AG08395 (cell line): ENCODE data around the gene ZDHHC14.
A peak's percentile ranks its signal among the peaks of the same experiment; 100 is the strongest.
"Not testable (repeated sequence)": the region's sequence is repeated elsewhere in the genome, so short reads cannot be mapped to it uniquely, and the experiment has no call there.

Source experiments
- DNase-seq: peaks from one replicate; pipeline ENCODE4 v3.0.0; 2012; ENCODE audit warnings: mixed read lengths, low spot score

Gene ZDHHC14

DNA sequence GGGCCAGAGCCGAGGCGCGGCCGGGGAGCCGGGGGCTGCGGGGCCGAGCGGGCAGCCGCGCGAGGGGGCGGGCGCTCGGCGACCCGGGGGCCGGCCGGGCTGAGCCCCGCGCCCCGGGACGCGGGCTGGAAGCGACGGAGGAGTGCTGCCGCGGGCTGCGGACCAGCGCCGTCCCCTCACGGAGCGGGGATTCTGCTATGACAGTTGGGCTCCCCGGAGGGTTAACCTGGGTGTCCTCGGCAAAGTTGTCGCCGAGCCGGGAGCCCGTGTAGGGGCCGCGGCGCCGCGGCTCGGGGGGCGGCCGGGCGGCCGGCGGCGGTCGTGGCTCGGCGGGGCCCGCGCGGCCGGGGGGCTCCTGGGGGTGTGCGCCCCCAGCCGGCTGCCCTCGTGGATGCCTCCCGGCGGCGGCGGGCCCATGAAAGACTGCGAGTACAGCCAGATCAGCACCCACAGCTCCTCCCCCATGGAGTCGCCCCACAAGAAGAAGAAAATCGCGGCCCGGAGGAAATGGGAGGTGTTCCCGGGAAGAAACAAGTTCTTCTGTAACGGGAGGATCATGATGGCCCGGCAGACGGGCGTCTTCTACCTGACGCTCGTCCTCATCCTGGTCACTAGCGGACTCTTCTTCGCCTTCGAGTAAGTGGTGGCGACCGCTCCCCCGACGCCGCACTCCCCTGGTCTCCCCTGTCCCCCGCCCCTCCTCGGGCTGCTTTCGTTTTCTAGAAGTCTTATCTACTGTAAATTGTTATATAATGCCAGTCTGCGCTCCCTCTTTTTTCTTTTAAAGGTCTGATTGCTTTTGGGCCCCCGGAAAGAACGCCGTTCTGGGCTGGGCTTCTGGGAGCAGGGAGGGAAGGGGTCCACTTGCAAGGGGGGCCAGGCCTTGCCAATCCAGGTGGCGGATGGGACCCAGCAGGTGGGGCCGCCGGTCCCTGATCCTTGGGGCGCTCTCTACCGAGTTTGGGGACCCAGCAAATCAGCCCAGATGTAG, 936 bp downstream of the ZDHHC14 start:
- DNase-seq: peak; percentile 54

GRCh38 chr6:157382821-157383220, 1.8 kb downstream of the ZDHHC14 start:
- DNase-seq: no peak

GRCh38 chr6:157383471-157383870, 2.5 kb downstream of the ZDHHC14 start:
- DNase-seq: no peak

DNA sequence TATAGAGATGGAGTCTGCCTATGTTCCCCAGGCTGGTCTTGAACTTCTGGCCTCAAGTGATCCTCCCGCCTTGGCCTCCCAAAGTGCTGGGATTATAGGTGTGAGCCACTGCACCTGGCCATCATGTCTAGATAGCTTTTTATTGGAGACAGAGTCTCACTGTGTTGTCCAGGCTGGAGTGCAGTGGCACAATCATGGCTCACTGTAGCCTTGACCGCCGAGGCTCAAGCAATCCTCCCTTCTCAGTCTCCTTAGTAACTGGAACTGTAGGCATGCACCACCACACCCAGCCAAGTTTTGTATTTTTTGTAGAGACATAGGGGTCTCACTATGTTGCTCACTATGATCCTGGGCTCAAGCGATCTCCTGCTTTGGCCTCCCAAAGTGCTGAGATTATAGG, 4.0 kb downstream of the ZDHHC14 start:
- DNase-seq: not testable (repeated sequence)

- DNase-seq: no peak
Observed at GRCh38 chr6:157385482-157385881, 4.5 kb downstream of the ZDHHC14 start.

GRCh38 chr6:157386023-157386422, 5.0 kb downstream of the ZDHHC14 start:
- no peak for DNase-seq

DNA sequence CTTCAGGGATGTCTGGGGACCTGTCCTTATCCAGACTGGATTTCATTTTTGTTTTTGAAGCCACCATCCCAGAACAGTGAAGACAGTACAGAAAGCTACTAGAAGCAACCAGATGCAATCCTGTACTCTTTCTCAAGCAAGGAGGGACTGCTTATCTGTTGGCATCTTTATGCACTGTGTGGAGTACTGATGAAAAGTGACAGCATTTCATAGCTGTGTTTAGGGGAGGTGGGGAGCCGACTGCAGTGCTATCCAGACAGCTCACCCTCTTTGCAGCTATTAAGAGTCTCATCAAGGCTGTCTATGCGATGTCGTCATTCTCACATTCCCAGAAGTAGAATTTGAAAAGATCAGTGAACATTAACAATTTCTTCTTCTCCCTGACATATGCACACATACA, 5.5 kb downstream of the ZDHHC14 start:
- DNase-seq: no peak

DNA sequence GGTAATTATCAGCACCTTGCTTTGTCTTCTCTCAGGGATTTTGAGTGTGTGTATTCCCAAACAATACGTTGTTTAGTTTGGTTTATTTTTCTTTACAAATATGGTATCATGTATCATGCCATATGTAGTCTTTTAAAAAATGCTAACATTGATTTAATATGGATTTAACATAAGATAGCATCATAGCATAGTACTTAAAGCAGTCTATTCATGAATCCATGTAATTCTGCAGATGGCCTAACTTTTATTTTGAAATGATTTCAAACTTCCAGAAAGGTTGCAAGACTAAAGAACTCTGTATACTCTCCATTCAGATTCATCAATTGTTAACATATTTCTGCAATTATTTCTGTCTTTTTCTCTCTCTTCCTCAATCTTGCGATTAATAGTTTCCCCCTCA, 7.9 kb downstream of the ZDHHC14 start:
- DNase-seq: no peak

- no peak for DNase-seq
Observed at GRCh38 chr6:157390273-157391060, 9.5 kb downstream of the ZDHHC14 start.

- DNase-seq: no peak
Observed at GRCh38 chr6:157392927-157393668, 12.1 kb downstream of the ZDHHC14 start.

- no peak for DNase-seq
Observed at GRCh38 chr6:157393669-157394327, 12.8 kb downstream of the ZDHHC14 start.

DNA sequence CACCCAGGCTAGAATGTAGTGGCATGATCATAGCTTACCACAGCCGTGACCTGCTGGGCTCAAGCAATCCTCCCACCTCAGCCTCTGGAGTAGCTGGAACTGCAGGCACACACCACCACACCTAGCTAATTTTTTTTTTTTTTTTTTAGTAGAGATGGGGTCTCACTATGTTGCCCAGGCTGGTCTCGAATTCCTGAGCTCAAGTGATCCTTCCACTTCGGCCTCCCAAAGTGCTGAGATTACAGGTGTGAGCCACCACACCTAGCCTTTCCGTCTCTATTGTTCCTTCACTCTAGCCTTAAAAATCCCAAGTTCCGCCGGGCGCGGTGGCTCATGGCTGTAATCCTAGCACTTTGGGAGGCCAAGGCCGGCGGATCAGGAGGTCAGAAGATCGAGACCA, 14.2 kb downstream of the ZDHHC14 start:
- DNase-seq: not testable (repeated sequence)

DNA sequence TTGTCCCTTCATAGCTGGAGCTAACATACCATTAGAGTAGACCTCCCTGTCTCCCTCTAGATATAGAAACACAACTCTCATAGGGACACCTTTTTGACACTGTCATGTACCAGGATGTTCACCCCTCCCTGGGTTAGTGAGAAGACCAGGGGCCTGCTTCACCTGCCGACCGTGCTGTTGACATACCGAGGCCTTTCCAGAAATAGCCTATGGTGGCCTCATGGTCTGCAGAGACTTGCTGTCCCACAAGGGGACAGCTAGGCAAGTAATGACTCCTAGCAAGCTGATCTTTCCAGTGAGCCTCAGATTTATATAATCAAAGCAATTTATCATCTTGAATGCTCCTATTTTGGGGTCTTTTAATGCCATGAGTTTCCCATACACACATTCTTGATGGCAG, 15.0 kb downstream of the ZDHHC14 start:
- DNase-seq: no peak

DNA sequence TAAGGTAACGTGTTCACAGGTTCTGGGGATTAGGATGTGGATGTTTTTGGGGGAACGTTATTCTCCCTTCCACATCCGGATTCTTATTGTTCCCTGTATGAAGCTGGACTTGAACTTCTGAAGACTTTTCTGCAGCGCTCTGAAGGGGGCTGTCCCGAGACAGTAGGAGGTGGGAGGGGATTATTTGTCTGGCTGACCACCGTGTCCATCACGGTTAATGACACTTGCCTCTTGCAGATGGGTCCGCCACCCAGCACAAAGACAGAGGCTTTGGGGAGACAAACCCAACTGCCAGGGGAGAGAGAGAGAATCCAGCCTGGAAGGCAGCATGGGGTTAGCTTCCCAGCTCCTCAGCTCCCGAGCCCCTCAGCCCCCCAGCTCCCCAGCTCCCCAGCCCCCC, 16.7 kb downstream of the ZDHHC14 start:
- no peak for DNase-seq

- no peak for DNase-seq
Observed at GRCh38 chr6:157398151-157398550, 17.2 kb downstream of the ZDHHC14 start.

- no peak for DNase-seq
Observed at GRCh38 chr6:157400676-157401075, 19.7 kb downstream of the ZDHHC14 start.

- DNase-seq: no peak
Observed at GRCh38 chr6:157401734-157402338, 20.8 kb downstream of the ZDHHC14 start.

DNA sequence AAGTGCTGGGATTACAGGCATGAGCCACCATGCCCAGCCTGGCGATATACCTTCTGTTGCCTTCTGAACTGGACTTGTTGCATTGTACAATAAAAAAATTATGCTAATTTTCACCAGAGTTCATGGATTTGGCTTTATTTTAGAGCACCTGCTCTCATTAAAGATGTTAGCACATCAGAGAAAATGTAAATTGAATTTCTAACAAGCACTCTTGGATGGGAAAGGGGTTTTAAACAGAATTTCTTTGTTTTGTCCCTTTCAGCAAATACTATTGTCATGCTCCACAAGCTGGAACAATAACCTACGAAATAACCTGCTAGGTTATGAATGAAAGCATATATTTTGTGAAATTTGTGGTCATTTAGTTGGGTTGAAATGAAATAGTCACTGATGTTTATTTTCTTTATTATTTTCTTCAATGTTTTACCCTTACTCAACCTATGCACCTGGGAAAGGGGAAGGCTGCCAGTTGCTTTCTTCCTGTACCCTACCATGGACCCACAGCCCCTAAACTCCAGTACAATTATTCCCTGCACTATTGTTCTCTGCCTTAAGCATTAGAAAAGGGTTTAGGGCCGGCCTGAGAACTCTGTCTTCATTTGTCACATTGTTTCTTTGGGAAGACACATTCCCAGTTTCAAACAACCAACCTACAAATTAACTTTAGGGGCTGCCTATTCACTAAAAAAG, 22.2 kb downstream of the ZDHHC14 start:
- DNase-seq: no peak

GRCh38 chr6:157403686-157404051, 22.7 kb downstream of the ZDHHC14 start:
- DNase-seq: no peak

- DNase-seq: no peak
Observed at GRCh38 chr6:157405986-157406385, 25.0 kb downstream of the ZDHHC14 start.

GRCh38 chr6:157406661-157407060, 25.7 kb downstream of the ZDHHC14 start:
- DNase-seq: no peak
